Frontal cortex (tissue), 4 donors: Measurements from ENCODE around the gene PIGQ. TPM values are rescaled to one million over a fixed set of nuclear protein-coding genes. Genes with fewer than 3 reads are reported as not detected.

Source experiments
- DNase-seq, 2 donors: peaks; one replicate each; pipeline ENCODE4 v3.0.0; 2012; ENCODE audit warnings: low spot score in 2 of 2
- FAIRE-seq: peaks from 2 replicates; lab custom pipeline; 2012; peaks lifted over from hg19 to GRCh38; lab: Jason Lieb, UNC
- total RNA-seq: library from RNA; depleted of rRNA; stranded (reverse); fragments of >200 nt; gene quantifications from one replicate; pipeline ENCODE4 v1.2.3, GENCODE V29; 2014
- donor health status: control.
- donor health status: control.
- donor health status: control.

Gene PIGQ
- total RNA-seq, 1 donor from 2014 or later, result 16.7 TPM

GRCh38 chr16:565419-566330 lies 4.1 kb upstream of the PIGQ start:
- no peak for FAIRE-seq

DNA sequence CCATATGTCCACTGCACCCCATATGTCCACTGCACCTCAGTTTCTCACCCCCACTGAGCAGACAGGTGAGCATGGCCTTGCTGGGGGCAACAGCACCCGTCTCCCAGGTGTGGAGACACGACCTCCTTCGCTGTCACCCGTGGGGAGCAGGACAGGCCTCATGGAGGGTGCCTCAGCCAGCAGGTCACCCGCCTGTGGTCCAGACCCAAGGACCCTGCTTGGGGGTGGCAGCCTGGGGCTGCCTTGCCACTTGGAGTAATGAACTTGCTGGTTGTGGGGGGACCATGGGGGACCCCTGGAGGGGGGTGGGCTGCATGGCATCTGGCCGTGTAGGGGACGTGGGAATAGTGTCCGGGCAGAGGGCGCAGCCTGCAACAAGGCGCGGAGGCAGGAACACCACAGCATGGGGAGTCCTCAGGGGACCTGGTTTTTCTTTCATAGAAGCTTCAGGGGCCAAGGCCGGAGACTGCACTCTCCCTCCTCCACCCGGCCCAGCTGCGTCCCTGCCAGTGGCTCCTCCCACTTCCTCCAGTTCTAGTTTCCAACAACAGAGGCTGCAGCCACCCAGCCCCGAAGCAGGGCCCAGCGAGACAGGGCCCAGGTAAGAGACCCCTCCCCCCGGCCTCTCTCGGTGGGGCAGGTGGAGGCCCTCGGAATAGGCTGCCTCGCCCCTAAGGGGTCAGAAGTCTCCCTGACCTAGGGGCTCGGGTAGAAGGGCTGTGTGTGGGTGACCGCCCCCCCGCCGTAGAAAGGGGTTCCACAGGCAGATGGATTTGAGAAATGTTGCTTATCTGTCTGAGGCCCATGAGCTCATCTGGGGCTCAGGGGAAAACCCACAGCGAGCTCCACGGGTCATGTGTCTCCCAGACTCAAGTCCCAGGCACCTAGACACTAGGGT lies 3.0 kb upstream of the PIGQ start, which contains the start of gene NHLRC4:
Gene NHLRC4, plus strand, starts transcription at position 531 of the 898 bp plus-strand sequence. CDS start 1,043 bp downstream, outside the sequence.
- FAIRE-seq, result no peak

More at GRCh38 chr16:565419-566330, 4.1 kb upstream of the PIGQ start:
- no peak for DNase-seq

GRCh38 chr16:567373-568256 lies 2.2 kb upstream of the PIGQ start:
- DNase-seq (no peak), FAIRE-seq (no peak)

More for the DNA sequence above, 3.0 kb upstream of the PIGQ start, which contains the start of gene NHLRC4:
- peak; percentile 70 to 73 for DNase-seq

DNA sequence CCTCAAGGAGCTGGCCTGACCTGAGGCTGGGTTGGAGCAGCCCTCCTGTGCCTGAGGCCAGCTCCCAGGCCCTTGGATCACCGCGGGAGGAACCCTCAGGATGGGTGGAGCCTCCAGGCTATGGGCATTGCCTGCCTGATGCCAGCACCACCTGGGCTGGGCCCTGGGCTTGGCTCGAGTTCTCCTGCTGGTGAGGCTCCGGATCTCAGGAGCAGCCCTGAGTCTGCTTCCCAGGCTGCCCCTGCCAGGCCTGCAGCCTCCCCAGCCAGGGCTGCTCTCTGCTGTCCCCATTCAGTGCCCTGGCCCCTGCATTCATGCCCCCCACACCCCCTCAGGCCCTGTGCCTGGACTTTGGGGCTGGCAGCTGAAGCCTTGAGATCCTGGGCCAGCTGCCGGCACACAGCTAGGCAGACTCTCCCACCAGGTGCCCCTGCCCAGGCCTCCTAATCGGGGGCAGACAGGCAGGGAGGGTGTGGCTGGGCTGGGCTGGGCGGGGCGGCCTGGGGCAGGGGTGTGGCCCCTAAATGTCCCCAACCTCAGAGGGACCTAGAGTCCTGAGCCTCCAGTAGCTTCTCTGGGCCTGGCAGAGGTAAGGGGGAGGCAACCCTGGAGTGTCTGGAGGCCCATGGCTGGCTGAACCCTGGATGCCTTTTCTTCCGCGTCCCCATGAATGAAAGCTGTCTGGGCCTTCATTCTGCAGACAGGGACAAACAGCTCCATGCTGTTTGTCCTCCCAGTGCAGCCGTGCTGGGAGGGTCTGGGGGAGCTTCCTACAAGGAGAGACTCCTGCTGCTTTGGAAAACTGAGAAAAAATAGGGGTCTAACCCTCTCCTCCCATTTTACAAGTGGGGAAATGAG lies 1.1 kb upstream of the PIGQ start:
- DNase-seq (no peak), FAIRE-seq (no peak)

- no peak for DNase-seq
- no peak for FAIRE-seq
Measured at GRCh38 chr16:572865-573650, 3.3 kb downstream of the PIGQ start.

- FAIRE-seq, result no peak
- no peak for DNase-seq
Measured at GRCh38 chr16:574021-574760, 4.4 kb downstream of the PIGQ start.

DNA sequence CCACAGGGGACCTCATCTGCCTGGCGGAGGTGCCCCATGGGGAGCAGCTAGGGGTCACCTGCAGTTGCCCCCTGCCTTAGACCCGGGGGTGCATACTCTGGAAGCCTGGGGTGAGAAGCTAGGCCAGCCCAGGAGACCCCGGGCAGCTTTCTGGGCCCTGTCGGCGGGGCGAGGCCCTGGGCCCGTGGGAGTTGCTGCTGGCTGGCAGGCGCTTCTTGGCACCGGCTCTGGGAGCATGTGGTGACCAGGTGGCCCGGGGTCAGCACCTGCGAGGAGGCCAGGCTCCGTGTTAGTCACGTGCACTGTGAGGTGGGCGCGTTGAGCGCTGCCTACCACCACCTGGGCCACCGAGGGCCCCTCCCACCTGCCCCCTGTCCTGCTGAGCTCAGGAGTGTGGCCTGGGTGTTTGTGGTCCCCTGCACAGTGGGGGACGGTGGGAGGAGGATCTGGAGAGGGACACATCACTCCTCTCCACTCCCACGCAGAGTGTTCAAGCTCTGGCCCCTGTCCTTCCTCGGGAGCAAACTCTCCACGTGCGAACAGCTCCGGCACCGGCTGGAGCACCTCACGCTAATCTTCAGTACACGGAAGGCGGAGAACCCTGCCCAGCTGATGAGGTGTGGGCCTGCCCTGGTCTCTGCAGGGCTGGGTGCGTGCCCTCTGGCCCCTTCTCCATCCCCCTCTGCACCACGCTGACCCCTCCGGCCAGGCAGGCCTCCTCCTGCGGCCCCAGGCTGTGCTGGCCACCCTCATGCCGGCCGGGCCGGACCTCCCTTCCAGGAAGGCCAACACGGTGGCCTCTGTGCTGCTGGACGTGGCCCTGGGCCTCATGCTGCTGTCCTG lies 5.8 kb downstream of the PIGQ start:
- DNase-seq (no peak), FAIRE-seq (no peak)

- no peak for FAIRE-seq
- DNase-seq, result no peak
Measured at GRCh38 chr16:576197-576822, 6.5 kb downstream of the PIGQ start.

- no peak for FAIRE-seq
- no peak for DNase-seq
Measured at GRCh38 chr16:576823-577201, 7.0 kb downstream of the PIGQ start.

DNA sequence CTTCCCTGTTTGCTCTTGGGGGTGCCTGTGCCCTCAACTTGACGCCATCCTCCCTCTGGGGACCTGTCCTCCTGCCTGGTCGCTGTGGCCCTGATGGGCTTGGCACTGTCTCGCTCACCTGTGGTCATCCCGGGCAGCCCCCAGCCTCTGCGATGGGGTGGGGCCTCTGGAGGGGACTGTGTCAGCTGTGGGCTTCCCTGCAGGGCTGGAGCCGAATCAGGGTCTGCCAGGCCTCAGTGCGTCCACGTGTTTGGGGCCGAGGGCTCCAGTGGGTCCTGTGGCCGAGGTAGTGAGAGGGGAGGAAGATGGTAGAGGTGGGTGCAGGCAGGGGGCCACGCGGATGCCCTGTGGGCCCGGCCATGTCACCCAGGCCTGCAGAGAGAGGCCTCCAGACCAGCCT lies 8.0 kb downstream of the PIGQ start:
- FAIRE-seq (no peak), DNase-seq (no peak)

DNA sequence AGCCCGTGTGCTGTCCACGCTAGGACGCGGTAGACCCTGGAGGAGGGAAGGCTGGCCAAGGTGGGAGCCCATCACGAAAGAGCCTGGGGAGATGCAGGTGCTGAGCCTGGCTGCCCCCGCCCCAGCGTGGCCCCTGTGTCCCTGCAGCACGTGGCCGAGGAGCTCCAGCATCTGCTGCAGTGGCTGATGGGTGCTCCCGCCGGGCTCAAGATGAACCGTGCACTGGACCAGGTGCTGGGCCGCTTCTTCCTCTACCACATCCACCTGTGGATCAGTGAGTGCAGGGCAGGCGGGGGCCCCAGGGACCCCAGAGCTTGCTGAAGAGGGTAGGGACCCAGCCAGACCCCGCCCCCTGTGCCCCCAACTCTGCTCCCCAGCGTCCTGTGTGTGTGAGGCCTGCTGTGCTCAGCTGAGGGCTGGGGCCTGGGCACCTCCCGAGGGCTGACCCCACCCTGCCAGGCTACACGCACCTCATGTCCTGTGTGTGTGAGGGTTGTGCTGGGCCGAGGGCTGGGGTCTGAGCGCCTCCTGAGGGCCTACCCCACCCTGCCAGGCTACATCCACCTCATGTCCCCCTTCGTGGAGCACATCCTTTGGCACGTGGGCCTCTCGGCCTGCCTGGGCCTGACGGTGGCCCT lies 8.6 kb downstream of the PIGQ start:
- DNase-seq, result no peak
- FAIRE-seq, result no peak

GRCh38 chr16:578870-579405 lies 9.2 kb downstream of the PIGQ start:
- DNase-seq, result peak in 1 of 2 donors; percentile 79
- no peak for FAIRE-seq

DNA sequence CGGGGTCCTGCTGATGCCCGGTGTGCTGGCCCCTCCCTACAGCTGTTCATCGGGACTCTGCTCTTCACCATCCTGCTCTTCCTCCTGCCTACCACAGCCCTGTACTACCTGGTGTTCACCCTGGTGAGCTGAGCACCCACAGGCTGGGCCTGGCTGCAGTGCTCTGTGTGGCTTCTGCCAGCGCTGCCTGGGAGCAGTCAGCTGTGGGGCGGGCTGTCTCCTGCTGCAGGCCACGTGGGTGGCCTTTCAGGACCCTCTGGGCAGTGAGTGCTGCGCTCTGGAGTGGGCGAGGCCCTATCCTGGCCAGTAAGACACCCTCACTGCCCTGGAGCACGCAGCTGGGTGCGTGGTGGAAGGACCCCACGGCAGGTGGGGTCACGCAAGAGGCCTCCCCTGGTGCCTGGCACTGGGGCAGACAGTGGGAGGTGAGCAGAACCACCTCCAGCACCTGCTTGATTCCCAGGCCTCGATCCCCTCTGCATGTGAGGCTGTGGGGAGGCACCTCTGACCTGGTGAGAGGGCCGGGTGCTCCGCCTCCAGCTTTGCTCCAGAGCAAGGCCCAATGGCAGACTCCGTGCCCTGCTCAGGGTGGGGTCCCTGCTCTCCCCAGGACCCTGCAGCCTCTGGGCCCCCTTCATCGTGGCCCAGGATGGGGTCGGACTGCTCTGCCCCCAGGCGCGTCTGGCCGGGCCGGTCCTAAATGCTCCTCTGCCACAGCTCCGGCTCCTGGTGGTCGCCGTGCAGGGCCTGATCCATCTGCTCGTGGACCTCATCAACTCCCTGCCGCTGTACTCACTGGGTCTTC lies 10.6 kb downstream of the PIGQ start:
- DNase-seq (no peak), FAIRE-seq (no peak)

GRCh38 chr16:580946-581498 lies 11.3 kb downstream of the PIGQ start:
- DNase-seq (no peak), FAIRE-seq (no peak)
